ENCODE measurements around the gene SLC35D2. TPM values are rescaled to one million over a fixed set of nuclear protein-coding genes. Genes with fewer than 3 reads are reported as not detected.
"Not testable (repeated sequence)": the region's sequence is repeated elsewhere in the genome, so short reads cannot be mapped to it uniquely, and the experiment has no call there.

Gene SLC35D2
- polyA plus RNA-seq, 4 donors, result 57.2 to 92.7 (median 80.6) TPM

- Histone ChIP-seq H3K4me1 (ENCODE audit: control insufficient read depth in 3 of 3, insufficient read depth in 2 of 3, low read depth in 1 of 3, low read length in 2 of 3) (peaks cover 0 to 8% (median 0%) of the 10 kb centered on the region in 3 donors), H3K36me3 (ENCODE audit: control insufficient read depth in 3 of 3, insufficient read depth in 2 of 3, low read depth in 1 of 3, low read length in 3 of 3) (peaks cover 10 to 44% (median 16%) of the 10 kb centered on the region in 3 donors), H3K27ac (ENCODE audit: low read depth in 1 of 3, low read length in 2 of 3) (no peak overlapping the region), H3K9me3 (ENCODE audit: control insufficient read depth in 2 of 2, insufficient read depth in 1 of 2, low read depth in 1 of 2, low read length in 1 of 2) (no peaks in the 10 kb centered on the region), H3K27me3 (ENCODE audit: control insufficient read depth in 3 of 3, insufficient read depth in 3 of 3, low read length in 3 of 3) (no peaks in the 10 kb centered on the region), H3K4me3 (ENCODE audit: low read depth in 1 of 3, low read length in 3 of 3) (no peak overlapping the region)
- no peak for DNase-seq
- WGBS, 3 donors, result 79 to 84% (median 80%) methylated on average over 2 of the region's 2 CpGs
- no peak for FAIRE-seq
These were observed 22.5 kb downstream of the SLC35D2 start for GRCh38 chr9:96360976-96361375.

- peaks cover 10 to 46% (median 16%) of the 10 kb centered on the region in 3 donors for H3K36me3 ChIP-seq (ENCODE audit: control insufficient read depth in 3 of 3, insufficient read depth in 2 of 3, low read depth in 1 of 3, low read length in 3 of 3)
- WGBS, 3 donors, result 92 to 96% (median 96%) methylated on average over 6 of the region's 6 CpGs
These were observed 23.0 kb downstream of the SLC35D2 start for GRCh38 chr9:96360523-96360922.

GRCh38 chr9:96350866-96351265 is 32.6 kb downstream of the SLC35D2 start:
- WGBS, 3 donors, result 20 to 43% (median 23%) methylated on average over 1 of the region's 1 CpG

More at GRCh38 chr9:96360523-96360922, 23.0 kb downstream of the SLC35D2 start:
- not testable (repeated sequence) for H3K27me3 ChIP-seq (ENCODE audit: control insufficient read depth in 3 of 3, insufficient read depth in 3 of 3, low read length in 3 of 3); FAIRE-seq; H3K27ac ChIP-seq (ENCODE audit: low read depth in 1 of 3, low read length in 2 of 3); H3K4me3 ChIP-seq (ENCODE audit: low read depth in 1 of 3, low read length in 3 of 3); H3K4me1 ChIP-seq (ENCODE audit: control insufficient read depth in 3 of 3, insufficient read depth in 2 of 3, low read depth in 1 of 3, low read length in 2 of 3); DNase-seq; H3K9me3 ChIP-seq (ENCODE audit: control insufficient read depth in 2 of 2, insufficient read depth in 1 of 2, low read depth in 1 of 2, low read length in 1 of 2)

GRCh38 chr9:96348261-96348660 is 35.2 kb downstream of the SLC35D2 start:
- no peak for FAIRE-seq
- H3K9me3 ChIP-seq (ENCODE audit: control insufficient read depth in 2 of 2, insufficient read depth in 1 of 2, low read depth in 1 of 2, low read length in 1 of 2), result peaks cover 0 to 7% of the 10 kb centered on the region in 2 donors
- DNase-seq, result no peak
- peaks cover 3 to 17% (median 5%) of the 10 kb centered on the region in 3 donors for H3K4me1 ChIP-seq (ENCODE audit: control insufficient read depth in 3 of 3, insufficient read depth in 2 of 3, low read depth in 1 of 3, low read length in 2 of 3)
- H3K27ac ChIP-seq (ENCODE audit: low read depth in 1 of 3, low read length in 2 of 3), result no peak overlapping the region
- peaks cover under 1 to 43% (median 11%) of the 10 kb centered on the region in 3 donors for H3K36me3 ChIP-seq (ENCODE audit: control insufficient read depth in 3 of 3, insufficient read depth in 2 of 3, low read depth in 1 of 3, low read length in 3 of 3)
- WGBS, 3 donors, result 96 to 98% (median 98%) methylated on average over 5 of the region's 5 CpGs
- H3K27me3 ChIP-seq (ENCODE audit: control insufficient read depth in 3 of 3, insufficient read depth in 3 of 3, low read length in 3 of 3), result no peaks in the 10 kb centered on the region
- no peak overlapping the region for H3K4me3 ChIP-seq (ENCODE audit: low read depth in 1 of 3, low read length in 3 of 3)

More at GRCh38 chr9:96350866-96351265, 32.6 kb downstream of the SLC35D2 start:
- H3K27me3 ChIP-seq (ENCODE audit: control insufficient read depth in 3 of 3, insufficient read depth in 3 of 3, low read length in 3 of 3), result no peaks in the 10 kb centered on the region
- peaks cover 0 to 7% of the 10 kb centered on the region in 2 donors for H3K9me3 ChIP-seq (ENCODE audit: control insufficient read depth in 2 of 2, insufficient read depth in 1 of 2, low read depth in 1 of 2, low read length in 1 of 2)
- no peak for DNase-seq
- no peaks in the 10 kb centered on the region for H3K4me1 ChIP-seq (ENCODE audit: control insufficient read depth in 3 of 3, insufficient read depth in 2 of 3, low read depth in 1 of 3, low read length in 2 of 3)
- no peak overlapping the region for H3K4me3 ChIP-seq (ENCODE audit: low read depth in 1 of 3, low read length in 3 of 3)
- no peak overlapping the region for H3K27ac ChIP-seq (ENCODE audit: low read depth in 1 of 3, low read length in 2 of 3)
- H3K36me3 ChIP-seq (ENCODE audit: control insufficient read depth in 3 of 3, insufficient read depth in 2 of 3, low read depth in 1 of 3, low read length in 3 of 3), result peaks cover 0 to 56% (median 16%) of the 10 kb centered on the region in 3 donors
- FAIRE-seq, result no peak

- H3K9me3 ChIP-seq (ENCODE audit: control insufficient read depth in 2 of 2, insufficient read depth in 1 of 2, low read depth in 1 of 2, low read length in 1 of 2), result peaks cover 0 to 7% of the 10 kb centered on the region in 2 donors
These were observed 38.0 kb downstream of the SLC35D2 start for GRCh38 chr9:96345551-96345950.

GRCh38 chr9:96344458-96345180 is 38.9 kb downstream of the SLC35D2 start:
- H3K9me3 ChIP-seq (ENCODE audit: control insufficient read depth in 2 of 2, insufficient read depth in 1 of 2, low read depth in 1 of 2, low read length in 1 of 2), result peaks cover 0 to 7% of the 10 kb centered on the region in 2 donors
- peaks cover 4 to 41% (median 9%) of the 10 kb centered on the region in 3 donors for H3K36me3 ChIP-seq (ENCODE audit: control insufficient read depth in 3 of 3, insufficient read depth in 2 of 3, low read depth in 1 of 3, low read length in 3 of 3)
- FAIRE-seq (no peak), DNase-seq (peak; percentile 73 to 83)
- no peak overlapping the region for H3K4me3 ChIP-seq (ENCODE audit: low read depth in 1 of 3, low read length in 3 of 3)
- 31 to 41% (median 32%) methylated on average over 6 of the region's 6 CpGs for WGBS, 3 donors
- H3K27me3 ChIP-seq (ENCODE audit: control insufficient read depth in 3 of 3, insufficient read depth in 3 of 3, low read length in 3 of 3), result no peaks in the 10 kb centered on the region
- peak overlapping the region in 2 of 3 donors; percentile 18 to 65 for H3K27ac ChIP-seq (ENCODE audit: low read depth in 1 of 3, low read length in 2 of 3)
- peaks cover 3 to 28% (median 5%) of the 10 kb centered on the region in 3 donors for H3K4me1 ChIP-seq (ENCODE audit: control insufficient read depth in 3 of 3, insufficient read depth in 2 of 3, low read depth in 1 of 3, low read length in 2 of 3)

More at GRCh38 chr9:96345551-96345950, 38.0 kb downstream of the SLC35D2 start:
- H3K4me1 ChIP-seq (ENCODE audit: control insufficient read depth in 3 of 3, insufficient read depth in 2 of 3, low read depth in 1 of 3, low read length in 2 of 3), result peaks cover 3 to 23% (median 5%) of the 10 kb centered on the region in 3 donors
- no peak overlapping the region for H3K4me3 ChIP-seq (ENCODE audit: low read depth in 1 of 3, low read length in 3 of 3)
- DNase-seq (no peak), FAIRE-seq (no peak)
- H3K27ac ChIP-seq (ENCODE audit: low read depth in 1 of 3, low read length in 2 of 3), result peak overlapping the region; percentile 25 to 65 (median 37)
- H3K27me3 ChIP-seq (ENCODE audit: control insufficient read depth in 3 of 3, insufficient read depth in 3 of 3, low read length in 3 of 3), result no peaks in the 10 kb centered on the region
- WGBS, 3 donors, result 85 to 96% (median 87%) methylated on average over 9 of the region's 9 CpGs
- peaks cover 4 to 50% (median 11%) of the 10 kb centered on the region in 3 donors for H3K36me3 ChIP-seq (ENCODE audit: control insufficient read depth in 3 of 3, insufficient read depth in 2 of 3, low read depth in 1 of 3, low read length in 3 of 3)

GRCh38 chr9:96343515-96344360 is 39.8 kb downstream of the SLC35D2 start:
- Histone ChIP-seq H3K27ac (ENCODE audit: low read depth in 1 of 3, low read length in 2 of 3) (peak overlapping the region in 2 of 3 donors; percentile 28 to 34), H3K9me3 (ENCODE audit: control insufficient read depth in 2 of 2, insufficient read depth in 1 of 2, low read depth in 1 of 2, low read length in 1 of 2) (peaks cover 0 to 7% of the 10 kb centered on the region in 2 donors), H3K36me3 (ENCODE audit: control insufficient read depth in 3 of 3, insufficient read depth in 2 of 3, low read depth in 1 of 3, low read length in 3 of 3) (peaks cover 4 to 35% (median 4%) of the 10 kb centered on the region in 3 donors), H3K4me1 (ENCODE audit: control insufficient read depth in 3 of 3, insufficient read depth in 2 of 3, low read depth in 1 of 3, low read length in 2 of 3) (peaks cover 3 to 28% (median 5%) of the 10 kb centered on the region in 3 donors), H3K27me3 (ENCODE audit: control insufficient read depth in 3 of 3, insufficient read depth in 3 of 3, low read length in 3 of 3) (no peaks in the 10 kb centered on the region), H3K4me3 (ENCODE audit: low read depth in 1 of 3, low read length in 3 of 3) (no peak overlapping the region)
- 56 to 79% (median 73%) methylated on average over 5 of the region's 5 CpGs for WGBS, 3 donors
- FAIRE-seq, result no peak
- DNase-seq, result no peak

- Histone ChIP-seq H3K9me3 (ENCODE audit: control insufficient read depth in 2 of 2, insufficient read depth in 1 of 2, low read depth in 1 of 2, low read length in 1 of 2) (no peaks in the 10 kb centered on the region), H3K27me3 (ENCODE audit: control insufficient read depth in 3 of 3, insufficient read depth in 3 of 3, low read length in 3 of 3) (no peaks in the 10 kb centered on the region), H3K36me3 (ENCODE audit: control insufficient read depth in 3 of 3, insufficient read depth in 2 of 3, low read depth in 1 of 3, low read length in 3 of 3) (peaks cover 0 to 26% (median 4%) of the 10 kb centered on the region in 3 donors), H3K4me3 (ENCODE audit: low read depth in 1 of 3, low read length in 3 of 3) (no peak overlapping the region), H3K27ac (ENCODE audit: low read depth in 1 of 3, low read length in 2 of 3) (no peak overlapping the region), H3K4me1 (ENCODE audit: control insufficient read depth in 3 of 3, insufficient read depth in 2 of 3, low read depth in 1 of 3, low read length in 2 of 3) (peaks cover 3 to 28% (median 5%) of the 10 kb centered on the region in 3 donors)
- DNase-seq (no peak), FAIRE-seq (no peak)
- WGBS, 3 donors, result 76 to 91% (median 89%) methylated on average over 20 of the region's 20 CpGs
These were observed 40.8 kb downstream of the SLC35D2 start for GRCh38 chr9:96342571-96343245.

Measured in small intestine (tissue), 7 donors.